Upper lobe of right lung (tissue), 1 donor: ENCODE data around the gene DTNB. TPM values are rescaled to one million over a fixed set of nuclear protein-coding genes. Genes with fewer than 3 reads are reported as not detected.

Experiments
- ATAC-seq: fragments of 200-7000 bp; cut with Tn5 transposase; one replicate; pipeline ENCODE4 v1.9.1; 2020; ENCODE audit warnings: mild to moderate bottlenecking, moderate library complexity
- DNase-seq: peaks from one replicate; pipeline ENCODE4 v3.0.0-alpha.2; 2020
- H3K27ac ChIP-seq: fragments of 200-600 bp; one replicate; pipeline ENCODE4 v1.8.0; 2022
- H3K27me3 ChIP-seq: fragments of 200-600 bp; one replicate; pipeline ENCODE4 v1.8.0; 2022; ENCODE audit warnings: mild to moderate bottlenecking
- H3K36me3 ChIP-seq: fragments of 200-600 bp; one replicate; pipeline ENCODE4 v1.8.0; 2022
- H3K4me1 ChIP-seq: fragments of 200-600 bp; one replicate; pipeline ENCODE4 v1.8.0; 2022
- H3K4me3 ChIP-seq: fragments of 200-600 bp; one replicate; pipeline ENCODE4 v1.8.0; 2022; ENCODE audit warnings: mild to moderate bottlenecking
- H3K9me3 ChIP-seq: fragments of 200-600 bp; one replicate; pipeline ENCODE4 v1.8.0; 2022
- intact Hi-C: fragments of 100-400 bp; cut with DNase I; formaldehyde crosslinking; loops from one replicate; pipeline ENCODE4 v1.11.0; 2022
- total RNA-seq: library from RNA; stranded (reverse); fragmentation: NEBNext Ultra II Directional; extraction: Animal tissue kit (Norgen Biotek cat#: 25700); gene quantifications from one replicate; pipeline ENCODE4 v1.2.1, GENCODE V29; 2021
- TF ChIP-seq, protein P1 (sequence below): fragments of 200-600 bp; IDR thresholded peaks from one replicate; pipeline ENCODE4 v1.8.0; 2022; ENCODE audit warnings: antibody characterized with exemption
- donor health status: DM: no; HTN: yes; CAD: no; lungs with severe emphysema.

Gene DTNB
- total RNA-seq, 1 donor from 2014 or later = 18.1 TPM

DNA sequence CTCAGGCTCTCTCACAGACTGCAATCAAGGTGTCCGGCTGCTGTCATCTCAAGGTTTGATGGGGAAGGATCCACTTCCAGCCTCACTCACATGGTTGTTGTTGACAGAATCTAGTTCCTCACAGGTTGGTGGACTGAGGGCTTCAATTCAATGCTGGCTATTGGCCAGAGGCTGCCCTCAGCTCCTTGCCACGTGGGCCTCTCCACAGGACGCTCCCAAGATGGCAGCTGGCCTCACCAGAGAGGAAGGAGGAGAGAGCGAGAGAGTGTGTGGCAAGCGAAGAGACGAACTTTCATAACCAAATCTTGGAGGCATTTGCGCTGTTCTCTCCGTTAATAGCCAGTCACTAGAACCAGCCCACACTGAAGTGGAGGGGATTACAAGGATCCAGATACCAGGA, 318.1 kb downstream of the DTNB start:
- TF ChIP-seq, protein P1, sequence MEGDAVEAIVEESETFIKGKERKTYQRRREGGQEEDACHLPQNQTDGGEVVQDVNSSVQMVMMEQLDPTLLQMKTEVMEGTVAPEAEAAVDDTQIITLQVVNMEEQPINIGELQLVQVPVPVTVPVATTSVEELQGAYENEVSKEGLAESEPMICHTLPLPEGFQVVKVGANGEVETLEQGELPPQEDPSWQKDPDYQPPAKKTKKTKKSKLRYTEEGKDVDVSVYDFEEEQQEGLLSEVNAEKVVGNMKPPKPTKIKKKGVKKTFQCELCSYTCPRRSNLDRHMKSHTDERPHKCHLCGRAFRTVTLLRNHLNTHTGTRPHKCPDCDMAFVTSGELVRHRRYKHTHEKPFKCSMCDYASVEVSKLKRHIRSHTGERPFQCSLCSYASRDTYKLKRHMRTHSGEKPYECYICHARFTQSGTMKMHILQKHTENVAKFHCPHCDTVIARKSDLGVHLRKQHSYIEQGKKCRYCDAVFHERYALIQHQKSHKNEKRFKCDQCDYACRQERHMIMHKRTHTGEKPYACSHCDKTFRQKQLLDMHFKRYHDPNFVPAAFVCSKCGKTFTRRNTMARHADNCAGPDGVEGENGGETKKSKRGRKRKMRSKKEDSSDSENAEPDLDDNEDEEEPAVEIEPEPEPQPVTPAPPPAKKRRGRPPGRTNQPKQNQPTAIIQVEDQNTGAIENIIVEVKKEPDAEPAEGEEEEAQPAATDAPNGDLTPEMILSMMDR = no peak
- intact Hi-C loops = no loop called here

DNA sequence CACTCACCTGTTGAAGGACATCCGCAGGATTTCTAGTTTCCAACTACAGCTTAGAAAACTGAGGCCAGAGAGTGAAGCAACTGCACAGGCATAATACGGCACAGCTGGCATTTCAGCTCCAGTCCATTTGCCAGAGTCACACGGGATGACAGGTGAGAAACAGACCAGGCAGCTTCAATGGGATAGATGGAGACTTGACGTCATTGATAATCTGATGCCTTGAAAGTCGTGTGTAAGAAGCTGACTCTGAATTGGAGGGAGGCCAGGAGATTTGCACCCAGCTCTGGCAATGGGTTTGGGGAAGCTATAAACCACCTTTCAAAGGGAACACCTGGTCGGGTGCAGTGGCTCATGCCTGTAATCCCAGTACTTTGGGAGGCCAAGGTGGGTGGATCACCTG, 319.3 kb downstream of the DTNB start:
- Histone ChIP-seq H3K27me3 (no peaks in the 10 kb centered on the region), H3K27ac (no peak overlapping the region), H3K4me1 (no peaks in the 10 kb centered on the region), H3K4me3 (no peak overlapping the region), H3K9me3 (no peaks in the 10 kb centered on the region), H3K36me3 (no peaks in the 10 kb centered on the region)
- DNase-seq (no peak), ATAC-seq (no peak)
- TF ChIP-seq, protein P1 = no peak
- intact Hi-C loops = no loop called here

More for the DNA sequence above, 318.1 kb downstream of the DTNB start:
- H3K4me1 ChIP-seq = no peaks in the 10 kb centered on the region
- no peak for ATAC-seq
- H3K36me3 ChIP-seq = no peaks in the 10 kb centered on the region
- H3K27ac ChIP-seq = no peak overlapping the region
- H3K27me3 ChIP-seq = no peaks in the 10 kb centered on the region
- H3K9me3 ChIP-seq = no peaks in the 10 kb centered on the region
- H3K4me3 ChIP-seq = no peak overlapping the region
- no peak for DNase-seq

DNA sequence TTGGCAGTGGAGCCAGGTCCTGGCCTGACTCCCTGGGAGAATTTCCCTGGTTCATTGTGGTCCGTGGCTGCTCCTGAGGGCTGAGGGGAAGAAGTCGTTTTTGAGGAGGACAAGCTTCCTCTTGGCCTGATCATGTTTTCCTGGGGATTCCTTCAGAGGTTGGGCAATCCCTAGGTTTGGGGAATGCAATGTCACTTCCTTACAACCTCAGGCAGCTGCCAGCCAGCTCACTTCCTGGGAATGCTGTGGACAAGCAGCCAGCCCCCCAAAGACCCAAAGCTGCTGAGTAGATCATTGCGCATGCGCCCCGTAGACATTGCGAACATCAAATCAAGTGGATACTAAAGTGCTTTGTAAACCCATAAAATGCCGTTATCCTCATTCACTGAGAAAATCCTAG, 324.0 kb downstream of the DTNB start:
- Histone ChIP-seq H3K4me3 (no peak overlapping the region), H3K4me1 (no peaks in the 10 kb centered on the region), H3K27me3 (no peaks in the 10 kb centered on the region), H3K36me3 (no peaks in the 10 kb centered on the region), H3K27ac (no peak overlapping the region), H3K9me3 (no peaks in the 10 kb centered on the region)
- TF ChIP-seq, protein P1 = no peak
- ATAC-seq (no peak), DNase-seq (no peak)
- intact Hi-C loops = no loop called here

DNA sequence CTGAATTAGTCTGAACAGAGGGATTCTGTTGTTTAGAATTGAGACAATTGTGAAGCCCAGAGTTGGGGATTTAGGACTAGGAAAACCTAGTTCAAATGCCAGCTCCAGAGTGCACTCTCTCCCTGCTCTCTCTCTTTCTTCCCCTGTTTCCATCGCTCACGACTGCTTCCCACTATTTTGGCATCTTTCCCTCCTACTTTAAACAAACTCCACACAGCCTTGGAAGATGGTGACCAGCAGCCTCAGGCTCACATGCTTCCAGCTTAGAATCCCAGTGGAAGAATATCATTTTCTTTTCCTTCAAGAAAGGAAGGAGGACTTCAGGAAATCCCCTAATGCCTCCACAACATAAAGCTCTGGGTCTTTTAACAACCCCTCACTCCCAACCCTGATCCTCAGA, 325.5 kb downstream of the DTNB start:
- no peak overlapping the region for H3K27ac ChIP-seq
- intact Hi-C loops = no loop called here
- no peaks in the 10 kb centered on the region for H3K36me3 ChIP-seq
- DNase-seq (no peak), ATAC-seq (no peak)
- no peaks in the 10 kb centered on the region for H3K27me3 ChIP-seq
- H3K4me1 ChIP-seq = no peaks in the 10 kb centered on the region
- H3K9me3 ChIP-seq = no peaks in the 10 kb centered on the region
- TF ChIP-seq, protein P1 = no peak
- H3K4me3 ChIP-seq = no peak overlapping the region

DNA sequence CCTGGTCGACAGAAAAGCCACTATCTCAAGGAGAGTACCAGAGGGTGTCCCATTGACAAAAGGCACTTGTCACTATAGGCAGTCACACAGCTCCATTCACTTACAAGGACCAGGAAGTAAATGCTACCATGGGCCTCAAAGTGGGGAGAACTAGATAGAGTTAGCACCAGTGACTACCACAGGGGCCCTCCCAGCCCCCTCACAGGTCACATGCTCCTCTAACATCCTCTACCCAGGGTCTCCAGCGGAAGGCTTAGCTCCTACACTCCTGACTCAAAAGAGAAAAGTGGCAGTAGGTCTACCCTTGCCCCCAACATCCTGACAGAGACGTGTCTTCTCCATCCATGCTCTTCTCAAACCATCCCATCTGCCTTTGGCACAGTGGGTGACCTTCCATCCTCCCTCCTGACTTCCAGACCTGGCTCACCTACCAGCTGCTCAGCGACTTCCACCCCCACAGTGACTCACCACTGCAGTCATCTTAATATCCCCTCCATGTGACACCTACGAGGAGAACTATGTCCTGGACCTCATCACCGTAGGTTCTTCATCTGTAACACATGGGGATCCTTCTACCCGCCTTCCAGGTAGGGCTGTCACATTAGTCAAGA, 326.1 kb downstream of the DTNB start:
- no peaks in the 10 kb centered on the region for H3K27me3 ChIP-seq
- no peak overlapping the region for H3K4me3 ChIP-seq
- H3K4me1 ChIP-seq = peaks cover 4% of the 10 kb centered on the region
- intact Hi-C loops = no loop called here
- TF ChIP-seq, protein P1 = no peak
- no peak overlapping the region for H3K27ac ChIP-seq
- no peak for DNase-seq
- no peak for ATAC-seq
- no peaks in the 10 kb centered on the region for H3K36me3 ChIP-seq
- no peaks in the 10 kb centered on the region for H3K9me3 ChIP-seq
